ENCODE measurements around the gene FAM3D.

GRCh38 chr3:58708116-58708791, 41.7 kb upstream of the FAM3D start:
- TF ChIP-seq CTCF (conservative IDR thresholded peaks at IDR 0.05; ENCODE audit: low read depth, low read length): no peak
- no peak for TF ChIP-seq EZH2 (IDR thresholded peaks at IDR 0.05; ENCODE audit: low read length, unreplicated experiment)
- no peak for TF ChIP-seq EZH2phosphoT487 (IDR thresholded peaks at IDR 0.05; ENCODE audit: borderline replicate concordance, low read length)
